Measurements from ENCODE around the gene HIC2.
"Not testable (repeated sequence)": the region's sequence is repeated elsewhere in the genome, so short reads cannot be mapped to it uniquely, and the experiment has no call there.

Gene HIC2

DNA sequence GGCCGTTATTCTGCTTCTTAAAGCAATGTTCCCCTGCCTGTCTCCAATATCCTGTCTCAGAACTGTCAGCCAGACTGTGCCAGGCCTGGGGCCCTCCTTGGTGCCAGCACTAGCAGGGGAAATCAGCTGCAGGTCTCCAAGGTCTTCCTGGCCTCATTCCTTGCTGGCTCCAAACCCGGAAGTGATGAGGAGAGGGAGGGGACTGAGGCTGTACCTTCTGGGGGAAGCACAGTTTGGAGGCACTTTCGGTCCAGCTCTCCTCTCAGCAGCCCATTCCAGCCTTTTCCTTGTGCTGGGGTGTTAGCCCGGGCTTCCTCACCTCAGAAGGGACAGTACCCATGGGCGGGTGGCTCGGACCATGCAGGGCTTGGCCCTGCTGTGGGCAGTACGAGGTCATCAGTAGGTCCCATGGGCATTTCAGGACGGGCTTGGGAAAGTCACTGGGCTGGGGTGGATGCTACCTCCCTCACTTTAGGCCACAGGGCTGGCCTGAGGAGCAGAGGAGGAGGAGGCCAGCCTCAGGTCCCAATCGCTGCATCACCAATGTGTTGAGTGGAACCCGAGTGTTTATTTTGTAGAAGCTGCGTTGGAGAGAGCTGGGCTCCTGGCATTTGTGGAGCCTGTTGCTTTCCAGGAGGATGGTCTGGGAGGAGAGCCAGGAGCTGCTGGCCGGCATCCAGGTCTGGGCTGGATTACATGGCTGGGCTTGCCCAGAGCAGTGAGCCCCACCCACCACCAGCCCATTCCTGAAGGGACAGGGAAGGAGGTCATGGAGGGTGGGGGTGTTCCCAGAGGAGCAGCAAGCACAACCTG lies 19.0 kb downstream of the HIC2 start:
- DNase-seq, result not testable (repeated sequence)

DNA sequence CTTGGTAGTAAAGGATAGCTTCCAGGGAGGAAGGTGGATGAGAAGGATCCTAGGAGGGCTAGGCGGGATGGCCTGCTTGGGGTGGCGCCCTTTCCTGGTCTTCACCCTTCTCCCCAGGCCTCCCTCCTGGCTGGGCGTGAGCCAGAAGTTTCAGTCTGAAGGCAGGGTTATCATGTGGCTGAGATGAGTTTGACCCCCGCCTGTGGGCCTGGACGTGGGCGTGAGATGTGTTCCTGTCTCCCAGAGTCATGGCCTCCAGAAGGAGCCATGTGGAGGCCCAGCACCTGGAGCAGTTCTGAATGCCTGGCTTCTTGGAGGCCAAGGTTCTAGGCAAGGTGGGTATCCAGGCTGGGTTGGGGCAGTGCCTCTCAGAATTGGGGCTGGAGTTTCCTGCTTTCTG lies 20.8 kb downstream of the HIC2 start:
- not testable (repeated sequence) for DNase-seq

DNA sequence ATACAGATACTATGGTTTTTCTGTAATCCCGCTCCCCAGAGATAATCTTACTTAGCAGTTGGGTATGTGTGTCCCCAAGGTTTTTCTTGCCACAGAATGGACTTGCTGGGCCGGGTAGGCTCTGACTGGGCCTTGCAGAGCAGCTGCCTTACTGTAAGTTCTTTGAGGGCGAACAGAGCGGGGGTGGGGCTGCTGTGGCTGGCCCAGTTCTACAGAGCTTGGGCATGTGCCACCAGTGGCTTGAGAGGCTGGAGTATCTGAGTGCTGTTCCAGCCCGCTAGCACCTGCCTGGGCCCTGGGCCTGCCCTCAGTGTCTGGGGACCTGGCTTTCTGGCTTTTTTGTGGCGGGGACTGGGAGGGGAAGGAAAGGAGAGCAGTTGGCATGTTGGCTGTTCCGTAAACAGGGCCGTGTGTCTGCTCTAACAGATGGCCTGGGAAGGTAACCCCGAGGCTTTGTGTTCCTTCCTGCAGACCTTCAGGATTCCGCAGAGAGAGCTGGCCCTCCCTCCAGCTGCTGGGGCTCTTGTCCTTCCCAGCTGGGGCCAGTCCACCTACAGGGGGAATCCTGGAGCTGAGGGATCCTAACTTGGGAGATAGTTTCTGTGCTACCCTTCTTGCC lies 23.0 kb downstream of the HIC2 start:
- DNase-seq, result not testable (repeated sequence)

DNA sequence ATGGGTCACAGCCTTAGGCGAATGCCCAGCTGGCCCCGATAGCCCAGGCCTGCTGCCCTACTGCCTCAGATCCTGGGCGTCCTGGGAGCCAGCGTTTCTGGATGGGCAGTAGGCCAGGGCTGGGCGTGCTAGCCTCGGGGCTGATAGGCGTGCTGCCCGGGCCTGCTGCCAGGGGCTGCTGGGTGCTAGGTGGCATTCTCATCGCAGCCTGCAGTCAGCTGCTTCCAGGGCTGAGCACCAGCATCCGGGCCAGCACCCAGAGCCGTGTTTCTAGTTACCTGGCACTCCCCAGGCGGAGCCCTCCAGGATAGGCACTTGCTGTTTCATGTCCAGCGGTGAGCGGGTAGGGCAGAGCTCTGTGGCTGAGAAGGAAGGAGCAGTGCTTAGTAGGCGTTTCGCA lies 23.5 kb downstream of the HIC2 start:
- DNase-seq, result not testable (repeated sequence)

DNA sequence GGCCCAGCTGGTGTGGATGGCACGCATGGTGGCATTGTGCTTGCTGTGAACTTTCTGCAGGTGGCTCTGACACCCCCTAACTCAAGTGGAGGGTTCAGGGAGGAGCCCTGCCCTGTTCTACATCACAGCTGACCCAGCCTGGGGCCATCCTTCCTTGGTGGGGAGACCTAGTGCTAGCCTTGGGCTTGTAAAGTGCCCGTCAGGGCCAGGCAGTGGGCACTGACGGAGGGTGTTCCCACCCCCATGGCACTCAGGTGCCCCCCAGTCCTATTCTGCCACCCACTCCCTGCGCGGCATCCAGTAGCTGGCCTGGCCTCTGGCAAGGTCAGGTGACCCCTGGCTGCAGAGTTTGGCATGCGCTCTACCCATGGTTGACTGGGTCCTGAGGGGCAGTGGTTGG lies 24.0 kb downstream of the HIC2 start:
- DNase-seq, result not testable (repeated sequence)

DNA sequence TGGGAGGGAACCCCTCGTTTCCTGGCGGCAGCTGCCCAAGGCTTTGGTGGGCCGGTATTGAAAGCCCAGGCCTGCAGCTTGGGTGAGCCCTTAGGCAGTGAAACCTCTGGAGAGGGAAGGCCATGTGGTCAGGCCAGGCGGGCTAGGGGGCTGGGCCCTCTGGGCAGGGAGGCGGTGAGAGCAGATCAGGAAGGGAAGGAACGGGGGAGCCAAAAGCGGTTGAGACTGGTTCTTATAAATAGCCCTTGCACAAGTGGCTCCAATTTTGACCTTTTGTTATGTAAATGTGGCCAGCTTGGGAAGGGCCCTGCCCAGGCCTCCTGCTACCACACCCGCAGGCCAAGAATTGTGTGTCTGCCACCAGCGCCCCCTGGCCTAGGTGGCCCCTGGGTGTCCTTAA lies 25.0 kb downstream of the HIC2 start:
- not testable (repeated sequence) for DNase-seq

DNA sequence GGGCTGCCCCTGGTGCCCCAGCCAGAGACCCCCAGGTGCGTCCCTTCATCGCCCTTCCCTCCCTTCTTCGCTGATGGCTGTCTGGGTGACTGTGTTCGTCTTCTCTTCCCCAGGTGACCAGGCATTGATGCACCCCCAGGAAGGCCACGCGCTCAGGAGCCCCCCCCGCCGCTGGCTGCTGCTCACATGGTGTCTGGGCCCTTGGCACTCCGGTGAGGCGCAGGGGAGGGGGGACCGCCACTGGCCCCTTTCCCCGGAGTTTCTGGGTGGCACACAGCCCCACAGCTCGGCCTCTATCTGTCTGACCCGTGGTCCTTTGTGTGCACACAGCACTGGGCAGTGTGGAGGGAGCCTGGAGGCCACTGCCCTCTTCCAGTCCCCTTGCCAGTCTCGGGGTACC lies 25.5 kb downstream of the HIC2 start:
- not testable (repeated sequence) for DNase-seq

DNA sequence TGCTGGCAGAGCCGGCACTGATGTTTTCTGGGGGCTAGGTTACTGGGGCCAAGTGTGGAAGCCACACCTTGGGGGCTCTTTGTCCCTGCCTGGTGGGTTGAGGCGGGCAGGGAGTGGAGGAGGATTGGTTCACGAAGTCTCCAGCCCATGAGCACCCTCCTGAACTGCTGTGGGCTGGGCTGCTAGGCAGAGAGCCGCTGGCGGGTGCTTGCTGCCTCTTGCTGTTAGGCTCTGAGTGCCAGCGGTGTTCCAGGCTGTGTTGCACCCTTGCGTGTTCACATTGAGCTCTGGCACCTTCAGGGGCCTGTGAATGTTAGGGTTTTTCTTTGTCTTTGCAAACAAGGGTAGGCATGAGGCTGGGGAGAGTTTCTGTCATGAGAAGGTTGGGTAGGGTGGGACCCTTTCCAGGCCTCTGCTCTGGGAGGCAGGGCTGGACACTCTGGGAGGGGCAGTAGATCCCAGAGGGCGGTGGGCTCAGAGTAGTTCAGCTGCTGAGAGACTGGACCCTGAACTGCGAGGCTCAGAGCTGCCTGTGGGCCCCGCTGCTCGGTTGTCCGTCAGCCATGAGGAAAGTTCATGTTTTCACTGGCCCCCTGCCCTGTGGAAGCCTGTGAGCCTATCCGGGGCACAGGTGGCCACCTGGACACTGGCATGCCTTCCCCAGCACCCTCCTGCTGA lies 26.0 kb downstream of the HIC2 start:
- DNase-seq, result no peak

DNA sequence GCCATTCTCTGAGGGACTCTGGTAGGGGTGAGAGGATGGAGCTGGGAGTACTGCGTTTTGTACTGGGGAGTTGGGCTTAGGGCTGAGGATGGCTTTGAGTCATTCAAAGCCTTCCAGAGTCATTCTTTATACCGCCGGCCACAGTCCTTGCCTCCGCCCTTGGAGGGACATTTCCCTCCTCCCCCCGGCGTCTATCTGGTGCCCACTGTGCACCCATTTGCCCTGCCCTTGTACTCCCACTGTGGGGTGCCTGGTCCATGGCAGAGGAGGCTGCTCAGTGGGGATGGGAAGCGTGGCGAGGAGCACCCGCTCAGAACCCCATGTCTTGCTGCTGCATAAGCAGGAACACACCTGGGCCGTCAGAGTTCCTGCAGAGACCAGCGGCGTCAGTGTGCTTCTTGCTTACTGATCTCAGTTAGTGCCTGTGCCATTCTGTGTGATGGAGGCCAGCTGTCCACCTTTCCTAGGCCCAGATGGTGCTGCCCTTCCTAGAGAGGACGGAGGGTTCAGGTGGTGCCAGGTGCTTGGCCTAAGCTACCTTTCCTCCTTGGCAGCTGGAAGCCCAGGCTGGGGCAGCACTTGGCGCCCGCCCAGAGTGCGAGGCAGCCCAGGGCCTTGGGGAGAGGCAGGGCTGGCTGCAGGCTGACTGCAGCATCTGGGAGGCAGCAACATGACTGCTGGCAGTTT lies 26.7 kb downstream of the HIC2 start:
- no peak for DNase-seq

DNA sequence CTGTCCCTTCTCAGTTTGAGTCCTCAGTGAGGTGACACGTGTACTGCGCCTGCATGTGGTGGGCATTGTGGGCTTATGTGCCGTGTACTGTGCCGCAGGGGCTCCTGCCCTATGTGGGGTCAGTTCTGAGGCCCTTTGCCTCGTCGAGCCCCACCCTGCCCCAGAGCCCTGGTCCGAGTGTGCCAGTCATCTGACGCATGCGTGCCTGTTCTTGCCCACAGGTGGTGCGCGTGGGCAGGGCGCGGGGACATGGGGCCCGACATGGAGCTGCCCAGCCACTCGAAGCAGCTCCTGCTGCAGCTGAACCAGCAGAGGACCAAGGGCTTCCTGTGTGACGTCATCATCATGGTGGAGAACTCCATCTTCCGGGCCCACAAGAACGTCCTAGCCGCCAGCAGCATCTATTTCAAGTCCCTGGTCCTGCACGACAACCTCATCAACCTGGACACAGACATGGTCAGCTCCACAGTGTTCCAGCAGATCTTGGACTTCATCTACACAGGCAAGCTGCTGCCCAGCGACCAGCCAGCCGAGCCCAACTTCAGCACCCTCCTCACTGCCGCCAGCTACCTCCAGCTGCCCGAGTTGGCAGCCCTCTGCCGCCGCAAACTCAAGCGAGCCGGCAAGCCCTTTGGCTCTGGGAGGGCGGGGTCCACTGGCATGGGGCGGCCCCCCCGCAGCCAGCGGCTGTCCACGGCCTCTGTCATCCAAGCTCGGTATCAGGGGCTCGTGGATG lies 27.7 kb downstream of the HIC2 start:
- DNase-seq, result no peak

DNA sequence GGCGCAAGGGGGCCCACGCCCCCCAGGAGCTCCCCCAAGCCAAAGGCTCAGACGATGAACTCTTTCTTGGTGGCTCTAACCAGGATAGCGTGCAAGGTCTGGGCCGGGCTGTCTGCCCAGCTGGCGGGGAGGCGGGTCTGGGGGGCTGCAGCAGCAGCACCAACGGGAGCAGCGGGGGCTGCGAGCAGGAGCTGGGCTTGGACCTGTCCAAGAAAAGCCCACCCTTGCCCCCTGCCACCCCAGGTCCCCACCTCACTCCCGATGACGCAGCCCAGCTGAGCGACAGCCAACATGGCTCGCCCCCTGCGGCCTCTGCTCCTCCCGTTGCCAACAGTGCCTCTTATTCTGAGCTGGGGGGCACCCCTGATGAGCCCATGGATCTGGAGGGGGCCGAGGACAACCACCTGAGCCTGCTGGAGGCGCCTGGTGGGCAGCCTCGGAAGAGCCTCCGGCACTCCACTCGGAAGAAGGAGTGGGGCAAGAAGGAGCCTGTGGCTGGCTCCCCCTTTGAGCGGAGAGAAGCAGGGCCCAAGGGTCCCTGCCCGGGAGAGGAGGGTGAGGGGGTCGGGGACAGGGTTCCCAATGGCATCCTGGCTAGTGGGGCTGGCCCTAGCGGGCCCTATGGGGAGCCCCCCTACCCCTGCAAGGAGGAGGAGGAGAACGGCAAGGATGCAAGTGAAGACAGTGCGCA lies 28.4 kb downstream of the HIC2 start:
- DNase-seq, result no peak

DNA sequence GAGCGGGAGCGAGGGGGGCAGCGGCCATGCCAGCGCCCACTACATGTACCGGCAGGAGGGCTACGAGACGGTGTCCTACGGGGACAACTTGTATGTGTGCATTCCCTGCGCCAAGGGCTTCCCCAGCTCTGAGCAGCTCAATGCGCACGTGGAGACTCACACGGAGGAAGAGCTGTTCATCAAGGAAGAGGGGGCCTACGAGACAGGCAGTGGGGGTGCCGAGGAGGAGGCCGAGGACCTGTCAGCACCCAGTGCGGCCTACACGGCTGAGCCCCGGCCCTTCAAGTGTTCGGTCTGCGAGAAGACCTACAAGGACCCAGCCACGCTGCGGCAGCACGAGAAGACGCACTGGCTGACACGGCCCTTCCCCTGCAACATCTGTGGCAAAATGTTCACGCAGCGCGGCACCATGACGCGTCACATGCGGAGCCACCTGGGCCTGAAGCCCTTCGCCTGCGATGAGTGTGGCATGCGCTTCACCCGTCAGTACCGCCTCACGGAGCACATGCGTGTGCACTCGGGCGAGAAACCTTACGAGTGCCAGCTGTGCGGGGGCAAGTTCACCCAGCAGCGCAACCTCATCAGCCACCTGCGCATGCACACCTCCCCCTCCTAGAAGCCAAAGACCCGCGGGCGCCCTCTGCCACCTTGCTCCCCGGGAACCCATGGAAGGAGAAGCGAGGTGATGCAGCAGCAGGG lies 29.1 kb downstream of the HIC2 start:
- no peak for DNase-seq

DNA sequence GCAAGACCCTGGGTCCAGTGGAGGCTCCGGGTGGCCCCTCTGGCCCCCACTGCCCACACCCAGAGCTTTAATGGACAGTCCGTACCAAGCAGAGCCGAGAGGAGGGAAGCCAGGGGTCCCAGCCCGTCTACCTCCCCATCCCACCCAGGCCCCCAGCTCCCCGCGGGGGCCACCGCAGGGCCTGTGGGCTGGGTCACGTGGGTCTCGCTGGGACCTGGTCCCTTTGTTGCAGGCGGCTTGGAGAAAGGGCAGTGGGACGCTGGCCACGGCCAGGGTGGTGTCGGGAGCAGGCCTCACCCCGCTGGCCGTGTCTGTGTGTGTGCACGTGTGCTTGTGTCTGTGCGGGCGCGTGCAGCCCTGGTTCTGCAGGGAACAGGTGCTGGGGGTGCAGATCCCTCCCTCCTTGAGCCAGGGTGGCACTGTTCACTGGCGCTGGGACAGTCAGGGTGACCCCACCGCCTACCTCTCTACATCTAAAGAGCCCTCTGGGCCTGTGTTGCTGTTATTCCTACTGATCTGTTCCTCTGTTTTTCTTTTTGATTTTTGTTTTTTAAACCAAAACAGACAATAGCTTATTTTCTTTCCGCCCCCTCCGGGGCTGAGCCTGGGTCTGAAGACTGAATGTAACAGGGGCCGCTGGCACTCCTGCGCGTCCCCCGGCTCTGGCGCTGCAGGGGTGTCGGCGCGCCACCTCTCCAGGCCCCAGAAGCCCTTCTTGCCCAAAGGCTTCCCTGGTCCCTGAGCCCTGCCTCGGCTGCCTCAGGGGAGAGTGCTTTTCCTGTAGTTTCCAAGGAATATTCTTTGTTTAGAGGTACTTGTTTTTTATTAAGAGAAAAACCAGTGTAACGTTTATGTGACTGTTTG lies 29.9 kb downstream of the HIC2 start:
- no peak for DNase-seq

DNA sequence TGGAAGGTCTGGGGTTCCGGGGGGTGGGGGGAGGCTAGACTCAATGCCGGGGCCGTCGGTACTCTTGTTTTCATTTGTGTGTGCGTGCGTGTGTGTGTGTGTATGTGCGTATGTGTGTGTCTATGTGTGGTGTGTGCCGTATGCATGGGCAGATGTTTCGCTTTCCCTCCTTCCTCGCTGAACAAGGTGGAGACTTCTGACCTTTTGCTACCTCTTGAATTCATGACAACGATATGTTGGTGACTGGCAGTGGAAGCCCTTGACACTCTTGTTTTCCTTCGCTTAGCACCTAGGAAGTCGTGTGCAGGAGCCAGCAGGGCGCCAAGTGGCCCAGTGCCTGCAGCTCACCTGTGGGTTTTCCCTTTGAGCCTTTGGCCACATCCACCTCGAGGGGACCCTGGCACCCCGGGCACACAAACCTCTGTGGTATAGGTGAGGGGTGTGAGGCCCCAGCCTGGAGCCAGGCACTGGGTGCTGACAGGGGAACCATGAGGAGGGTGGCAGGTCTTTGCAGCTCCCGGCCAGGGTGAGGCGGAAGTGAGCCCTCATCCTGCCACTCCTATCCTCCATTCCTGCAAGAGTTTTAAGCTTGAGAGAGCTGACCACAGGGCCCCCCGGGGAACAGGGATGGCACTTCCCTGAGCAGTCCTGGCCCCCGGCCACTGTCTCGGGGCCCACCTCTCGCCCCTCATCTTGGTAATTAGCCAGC lies 30.7 kb downstream of the HIC2 start:
- no peak for DNase-seq

DNA sequence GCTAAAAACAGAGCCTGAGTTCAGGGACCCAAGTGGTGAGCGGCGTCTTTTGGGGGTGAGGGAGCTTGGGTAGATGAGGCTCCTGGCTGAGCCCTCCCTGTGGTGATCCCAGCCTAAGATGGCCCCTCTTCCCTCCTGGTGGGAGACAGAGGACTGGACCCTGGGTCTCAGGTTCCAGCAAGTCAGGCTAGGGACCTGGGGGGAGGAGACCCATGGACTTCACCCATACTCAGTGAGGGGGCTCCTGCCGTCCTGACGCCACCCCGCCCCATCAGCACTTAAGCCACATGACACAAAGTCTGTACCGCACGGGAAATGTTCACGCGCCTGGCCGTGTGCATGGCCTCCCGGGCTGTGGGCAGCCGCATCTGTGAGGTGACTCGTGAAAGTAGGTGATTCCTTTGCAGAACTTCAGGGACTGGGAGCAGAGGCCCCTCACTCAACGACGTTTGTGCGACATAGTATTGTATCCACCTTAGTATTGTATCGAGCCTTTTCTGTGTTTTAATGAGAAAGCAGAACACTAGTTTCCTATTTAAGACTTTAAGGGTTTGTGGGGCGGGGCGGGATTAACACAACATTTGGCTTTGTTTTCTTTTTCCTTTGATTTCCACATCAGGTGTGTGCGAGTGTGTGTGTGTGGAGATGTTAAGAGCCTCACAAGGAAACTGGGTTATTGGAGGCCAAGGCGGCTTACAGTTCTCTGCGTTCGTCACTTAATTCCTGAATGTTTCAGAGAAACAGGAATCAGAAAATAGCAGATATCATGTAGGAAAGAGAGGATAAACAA lies 31.7 kb downstream of the HIC2 start:
- DNase-seq, result no peak

DNA sequence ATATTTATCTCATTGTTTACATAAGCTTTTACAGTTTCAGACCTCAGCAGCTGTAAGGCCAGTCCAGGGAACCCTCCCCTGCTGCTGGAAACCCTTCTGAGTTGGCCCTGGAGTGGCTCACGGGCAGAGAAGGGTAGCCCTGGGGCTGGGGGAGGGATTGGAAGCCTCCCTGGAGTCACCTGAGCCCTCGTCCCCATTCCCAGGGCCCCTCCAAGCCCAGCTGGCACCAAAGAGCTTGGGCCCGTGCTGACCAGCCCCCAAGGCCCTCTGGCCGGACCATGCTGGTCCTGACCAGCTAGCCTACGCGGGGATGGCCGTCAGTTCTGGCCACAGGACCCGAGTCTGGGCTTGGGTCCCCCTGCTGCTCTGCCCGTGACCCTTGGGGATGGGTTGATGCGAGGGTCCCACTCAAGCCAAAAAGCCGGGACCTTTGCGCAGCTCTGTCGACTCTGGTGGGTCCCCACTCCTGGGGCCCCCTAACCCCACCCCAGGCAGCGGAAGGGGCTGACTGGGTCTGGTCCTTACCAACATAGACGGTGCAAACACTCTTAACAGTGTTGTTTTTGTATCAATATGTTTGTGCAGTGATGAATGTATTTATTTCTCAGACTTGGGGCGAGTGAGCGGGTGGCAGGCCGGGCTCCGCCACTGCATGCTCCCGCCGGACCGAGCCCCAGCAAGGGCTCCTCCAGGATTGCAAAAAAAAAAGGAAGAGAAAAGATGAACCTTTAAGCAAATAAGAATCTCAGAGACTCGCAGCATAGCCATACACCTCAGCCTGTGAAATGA lies 32.6 kb downstream of the HIC2 start:
- no peak for DNase-seq

DNA sequence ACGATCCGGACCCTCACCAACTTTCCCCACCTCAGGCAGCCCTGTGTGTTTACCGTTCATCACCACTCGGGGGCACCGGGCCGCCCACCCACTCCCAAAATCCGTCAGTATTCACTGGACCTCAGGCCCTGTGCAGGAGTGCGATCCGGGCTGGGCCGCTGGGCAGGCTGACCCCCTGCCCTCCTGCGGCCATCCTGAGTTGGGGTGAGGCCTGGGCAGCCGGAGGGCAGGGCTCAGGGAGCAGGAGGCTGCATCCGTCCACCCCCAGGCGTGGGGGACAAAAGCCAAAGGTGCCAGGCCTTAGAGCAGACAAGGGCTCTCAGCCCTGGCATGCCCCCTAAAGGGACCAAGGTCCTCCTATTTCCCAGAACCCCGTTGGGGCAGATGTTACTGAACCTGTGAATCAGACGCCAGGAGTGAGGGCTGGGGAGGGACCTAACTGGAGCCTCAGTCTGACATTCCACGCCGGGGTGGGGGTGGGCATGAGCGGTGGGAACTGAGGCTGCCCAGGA lies 33.2 kb downstream of the HIC2 start:
- DNase-seq, result no peak

DNA sequence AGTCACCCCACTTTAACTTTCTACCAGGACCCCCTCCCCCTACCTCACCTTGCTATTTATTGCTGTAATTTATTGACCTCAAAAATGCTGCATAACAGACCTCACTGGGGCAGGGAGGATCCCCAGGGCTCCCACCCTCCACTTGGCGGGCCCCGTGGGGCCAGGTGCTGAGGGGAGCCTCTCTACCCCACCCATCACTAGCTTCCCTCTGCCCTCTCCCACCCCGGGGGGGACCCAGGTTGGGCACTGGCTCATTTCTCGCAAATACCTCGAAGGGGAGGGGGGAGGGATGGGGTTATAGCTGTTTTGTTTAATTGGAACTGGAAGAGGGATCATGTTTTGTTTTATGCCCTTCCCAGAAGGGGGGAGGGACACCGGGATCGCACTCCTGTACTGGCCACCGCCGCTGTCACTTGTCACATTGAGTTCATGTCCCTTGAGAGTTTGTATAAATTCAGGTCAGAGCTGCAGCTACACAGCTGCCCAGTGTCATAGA lies 33.7 kb downstream of the HIC2 start:
- no peak for DNase-seq

All from OCI-M1 (cell line).